Right lung (tissue), 5 donors: Measurements from ENCODE around the gene GNAI2. TPM values are rescaled to one million over a fixed set of nuclear protein-coding genes. Genes with fewer than 3 reads are reported as not detected.
"Not testable (repeated sequence)": the region's sequence is repeated elsewhere in the genome, so short reads cannot be mapped to it uniquely, and the experiment has no call there.

Experiments
- DNase-seq, 2 donors: peaks; one replicate each; pipeline ENCODE4 v3.0.0-alpha.2; 2013
- polyA plus RNA-seq, 5 donors: library from polyadenylated mRNA; unstranded; fragments of 120-200 nt; gene quantifications; one replicate each; pipeline versions ENCODE4 v1.2.1 to v1.2.3, GENCODE V29; 2013; ENCODE audit warnings: inconsistent platforms in 1 of 5, low replicate concordance in 1 of 5; ENCODE audit not compliant: insufficient read length in 5 of 5, insufficient read depth in 1 of 5

Gene GNAI2
- polyA plus RNA-seq, 5 donors = 234 to 282 (median 257) TPM

GRCh38 chr3:50242851-50243542, 7.0 kb downstream of the GNAI2 start:
- DNase-seq = no peak

GRCh38 chr3:50243543-50243895, 7.5 kb downstream of the GNAI2 start:
- DNase-seq = no peak

- DNase-seq = not testable (repeated sequence)
Measured at GRCh38 chr3:50244813-50245212, 8.8 kb downstream of the GNAI2 start.

- no peak for DNase-seq
Measured at GRCh38 chr3:50245251-50245745, 9.3 kb downstream of the GNAI2 start.

GRCh38 chr3:50245831-50246516, 10.0 kb downstream of the GNAI2 start:
- peak; percentile 77 to 85 for DNase-seq

- no peak for DNase-seq
Measured at GRCh38 chr3:50246517-50246954, 10.5 kb downstream of the GNAI2 start.

GRCh38 chr3:50248387-50248786, 12.4 kb downstream of the GNAI2 start:
- DNase-seq = no peak

- DNase-seq = no peak
Measured at GRCh38 chr3:50249457-50249856, 13.5 kb downstream of the GNAI2 start.

GRCh38 chr3:50250514-50250913, 14.5 kb downstream of the GNAI2 start:
- no peak for DNase-seq

GRCh38 chr3:50251220-50251619, 15.2 kb downstream of the GNAI2 start:
- no peak for DNase-seq

- no peak for DNase-seq
Measured at GRCh38 chr3:50254577-50255250, 18.7 kb downstream of the GNAI2 start.

- DNase-seq = no peak
Measured at GRCh38 chr3:50255251-50255615, 19.2 kb downstream of the GNAI2 start.

- no peak for DNase-seq
Measured at GRCh38 chr3:50256978-50257890, 21.2 kb downstream of the GNAI2 start.

GRCh38 chr3:50258029-50258680, 22.2 kb downstream of the GNAI2 start:
- no peak for DNase-seq

GRCh38 chr3:50258979-50259378, 23.0 kb downstream of the GNAI2 start:
- no peak for DNase-seq

- no peak for DNase-seq
Measured at GRCh38 chr3:50259432-50260026, 23.5 kb downstream of the GNAI2 start.

- DNase-seq = peak; percentile 94 to 95
Measured at GRCh38 chr3:50260027-50260941, 24.3 kb downstream of the GNAI2 start.

GRCh38 chr3:50260942-50261441, 25.0 kb downstream of the GNAI2 start:
- no peak for DNase-seq

GRCh38 chr3:50261505-50261904, 25.5 kb downstream of the GNAI2 start:
- no peak for DNase-seq
